22Rv1 (cell line): Measurements from ENCODE around the gene ENO4.

Experiments used
- H3K27ac ChIP-seq: fragments of 450-650 bp; 2 replicates; pipeline ENCODE4 v1.5.1; 2017
- ZFX ChIP-seq: fragments of 450-650 bp; IDR thresholded peaks from 2 replicates; pipeline ENCODE4 v1.6.1; 2017; ENCODE audit warnings: antibody characterized with exemption, borderline replicate concordance
- TF ChIP-seq, protein P1 (sequence below): fragments of 450-650 bp; IDR thresholded peaks from 2 replicates; pipeline ENCODE4 v1.5.1; 2017; ENCODE audit warnings: mild to moderate bottlenecking

Gene ENO4

DNA sequence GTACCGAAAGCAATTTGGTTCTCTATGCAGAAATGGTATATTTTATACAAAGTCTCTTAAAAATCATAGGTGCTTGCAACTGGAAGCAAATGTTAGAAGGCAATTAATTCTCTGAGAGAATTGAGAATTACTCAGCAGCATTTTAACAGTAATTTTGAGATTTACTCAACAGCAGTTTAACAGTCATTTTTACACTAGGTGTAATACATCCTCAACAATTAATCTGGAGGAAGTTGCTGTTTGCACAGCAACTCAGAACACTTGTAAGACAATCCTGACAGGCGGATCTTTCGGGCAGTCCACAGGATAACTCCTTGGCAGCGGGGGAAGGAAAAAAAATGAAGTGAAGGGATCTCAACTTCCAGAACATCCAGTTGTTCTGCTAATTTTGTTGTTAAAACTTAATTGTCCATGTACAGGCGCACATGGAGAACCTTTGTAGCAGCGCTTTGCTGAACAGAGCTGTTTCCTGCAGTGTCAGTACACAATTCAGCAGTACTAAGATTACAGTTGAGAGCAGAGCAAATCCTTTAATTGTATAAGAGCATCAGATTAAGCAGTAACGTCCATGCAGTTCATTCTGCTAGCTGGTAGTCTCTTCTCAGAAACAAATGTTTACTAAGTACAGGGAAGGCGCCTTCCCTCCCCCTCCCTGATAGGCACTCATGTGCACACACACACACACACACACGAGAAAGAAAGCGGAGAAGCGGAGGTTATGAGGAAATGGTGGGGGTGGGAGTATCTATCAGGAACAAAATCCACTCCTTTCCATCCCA is 43.8 kb downstream of the ENO4 start:
- H3K27ac ChIP-seq = no peak overlapping the region
- TF ChIP-seq, protein P1, sequence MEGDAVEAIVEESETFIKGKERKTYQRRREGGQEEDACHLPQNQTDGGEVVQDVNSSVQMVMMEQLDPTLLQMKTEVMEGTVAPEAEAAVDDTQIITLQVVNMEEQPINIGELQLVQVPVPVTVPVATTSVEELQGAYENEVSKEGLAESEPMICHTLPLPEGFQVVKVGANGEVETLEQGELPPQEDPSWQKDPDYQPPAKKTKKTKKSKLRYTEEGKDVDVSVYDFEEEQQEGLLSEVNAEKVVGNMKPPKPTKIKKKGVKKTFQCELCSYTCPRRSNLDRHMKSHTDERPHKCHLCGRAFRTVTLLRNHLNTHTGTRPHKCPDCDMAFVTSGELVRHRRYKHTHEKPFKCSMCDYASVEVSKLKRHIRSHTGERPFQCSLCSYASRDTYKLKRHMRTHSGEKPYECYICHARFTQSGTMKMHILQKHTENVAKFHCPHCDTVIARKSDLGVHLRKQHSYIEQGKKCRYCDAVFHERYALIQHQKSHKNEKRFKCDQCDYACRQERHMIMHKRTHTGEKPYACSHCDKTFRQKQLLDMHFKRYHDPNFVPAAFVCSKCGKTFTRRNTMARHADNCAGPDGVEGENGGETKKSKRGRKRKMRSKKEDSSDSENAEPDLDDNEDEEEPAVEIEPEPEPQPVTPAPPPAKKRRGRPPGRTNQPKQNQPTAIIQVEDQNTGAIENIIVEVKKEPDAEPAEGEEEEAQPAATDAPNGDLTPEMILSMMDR = no peak
- TF ChIP-seq ZFX = no peak

DNA sequence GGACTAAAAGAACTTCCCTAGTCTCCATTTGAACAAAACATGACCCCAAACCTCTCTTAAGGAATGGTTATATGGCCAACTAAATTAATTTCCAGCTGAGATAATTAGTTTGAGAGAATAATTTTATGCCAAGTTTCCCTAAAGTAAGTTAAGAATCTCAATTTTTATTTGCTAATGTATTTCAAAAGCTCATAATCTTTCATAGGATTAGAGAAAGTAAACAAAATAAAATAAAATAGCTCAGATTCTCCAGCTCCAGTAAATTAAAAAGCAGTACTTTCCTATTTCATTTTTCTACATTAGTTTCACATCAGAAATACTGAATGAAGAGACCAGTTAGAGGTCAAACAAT is 44.4 kb downstream of the ENO4 start:
- no peak overlapping the region for H3K27ac ChIP-seq
- TF ChIP-seq ZFX = no peak
- TF ChIP-seq, protein P1 = no peak

DNA sequence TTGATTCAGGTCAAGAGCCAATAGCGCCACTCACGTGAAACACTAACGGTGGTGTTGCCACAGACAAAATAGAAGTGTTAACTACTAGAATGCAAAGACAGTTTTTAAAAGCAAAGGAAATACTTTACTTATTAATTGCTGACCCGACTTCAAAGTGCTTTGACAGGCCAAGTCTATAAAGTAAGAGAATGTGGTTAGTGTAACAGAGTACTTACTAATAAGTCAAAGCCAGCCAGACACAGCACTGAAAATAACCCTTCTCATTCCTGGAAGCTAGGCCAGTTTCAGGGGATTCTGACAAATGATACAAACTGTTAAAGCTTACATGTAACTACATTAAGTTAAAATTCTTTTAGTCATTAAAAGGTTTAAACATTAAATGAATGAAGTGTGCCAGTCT is 50.3 kb downstream of the ENO4 start:
- H3K27ac ChIP-seq = no peak overlapping the region
- TF ChIP-seq ZFX = no peak
- TF ChIP-seq, protein P1 = no peak

DNA sequence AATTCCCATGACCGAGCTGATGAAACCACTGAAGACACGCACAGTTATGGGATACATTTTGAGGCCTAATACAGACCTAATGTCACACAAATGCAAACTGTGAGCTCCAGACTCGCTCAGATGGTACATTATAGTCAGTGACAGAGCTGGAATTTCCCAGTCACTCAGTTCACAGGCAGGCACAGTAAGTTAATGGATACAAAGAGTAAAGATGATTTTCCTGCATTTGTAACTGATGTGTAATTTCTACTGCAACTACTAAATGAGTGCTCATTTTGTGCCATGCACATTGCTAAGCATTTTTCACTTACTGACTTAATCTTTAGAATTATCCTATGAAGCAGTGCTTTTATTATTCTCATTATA is 56.5 kb downstream of the ENO4 start:
- TF ChIP-seq, protein P1 = no peak
- no peak for TF ChIP-seq ZFX
- no peak overlapping the region for H3K27ac ChIP-seq

DNA sequence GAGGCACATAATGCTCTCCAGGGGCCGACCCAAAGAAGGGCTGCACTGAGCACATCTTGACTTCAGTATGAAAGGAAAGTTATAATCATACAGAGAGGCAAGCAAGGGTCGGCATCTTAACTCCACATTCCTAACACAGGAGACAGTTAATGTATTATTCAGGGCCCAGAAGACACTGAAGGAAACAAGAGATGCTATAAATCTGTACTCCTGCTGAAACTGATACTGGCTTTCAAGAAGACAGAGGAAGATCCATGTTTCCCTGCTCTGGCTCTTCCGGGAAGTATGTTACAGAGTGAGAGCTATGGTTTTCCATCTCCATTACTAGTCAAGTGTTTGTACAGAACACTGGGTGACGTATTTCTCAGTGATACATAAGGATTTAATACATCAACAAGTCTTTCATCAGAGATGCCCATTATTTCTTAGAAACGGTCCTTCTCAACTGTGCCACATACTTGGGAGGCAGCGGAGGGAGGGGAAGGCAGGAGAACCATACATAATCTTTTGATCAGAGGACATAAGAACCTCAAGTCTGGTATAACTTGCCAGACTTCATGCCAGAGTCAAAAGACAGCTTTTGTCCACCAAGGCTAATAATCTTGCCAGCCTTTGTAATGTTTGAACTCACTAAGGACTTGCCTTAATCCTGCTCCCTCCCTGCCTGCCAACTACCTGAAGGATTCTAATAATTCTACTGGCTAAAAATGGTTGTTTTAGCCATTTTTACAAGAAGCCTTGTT is 58.1 kb downstream of the ENO4 start:
- no peak for TF ChIP-seq ZFX
- TF ChIP-seq, protein P1 = no peak

DNA sequence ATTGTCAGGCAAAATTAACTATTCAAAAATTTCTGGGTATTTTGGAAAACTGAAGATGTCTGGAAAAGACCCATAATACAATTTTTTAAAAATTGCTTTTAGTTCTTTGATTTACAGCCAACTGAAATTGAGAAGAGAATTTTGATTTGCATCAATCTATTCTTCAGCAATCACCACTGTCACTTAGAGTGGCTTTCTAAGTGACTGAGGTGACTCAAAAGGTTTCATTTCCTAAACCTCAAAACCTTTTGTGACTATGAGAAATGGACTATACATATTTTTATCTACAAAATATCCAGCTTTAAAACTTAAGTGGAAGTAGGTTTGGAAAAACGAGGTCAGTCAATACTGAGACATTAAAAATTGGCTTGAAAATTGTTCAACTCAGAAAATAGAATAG is 60.0 kb downstream of the ENO4 start:
- TF ChIP-seq, protein P1 = no peak
- no peak for TF ChIP-seq ZFX
- no peak overlapping the region for H3K27ac ChIP-seq

More for the DNA sequence above, 58.1 kb downstream of the ENO4 start:
- no peak overlapping the region for H3K27ac ChIP-seq

DNA sequence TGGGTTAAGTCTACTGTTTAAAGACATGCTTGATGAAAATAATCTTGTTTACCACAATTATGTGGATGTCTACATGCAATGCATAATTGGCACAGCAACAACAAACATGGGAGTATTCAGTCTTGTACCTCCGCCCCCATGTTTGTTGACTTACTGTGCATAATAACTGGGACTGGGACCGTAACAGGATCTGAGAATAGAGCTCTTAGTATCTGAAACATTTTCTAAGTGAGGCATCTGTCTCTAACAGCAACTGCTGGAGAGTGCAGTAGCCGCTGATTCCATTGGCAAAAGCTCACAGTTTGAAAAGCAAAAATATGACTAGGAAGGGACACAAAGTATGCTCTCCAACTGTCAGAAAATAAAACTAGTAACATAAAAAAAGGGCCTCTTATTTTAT is 61.6 kb downstream of the ENO4 start:
- no peak for TF ChIP-seq ZFX
- TF ChIP-seq, protein P1 = no peak
- H3K27ac ChIP-seq = no peak overlapping the region
